CD4-positive, alpha-beta T cell (primary cell): Measurements from ENCODE around the gene FGFRL1. TPM values are rescaled to one million over a fixed set of nuclear protein-coding genes. Genes with fewer than 3 reads are reported as not detected.
A peak's percentile ranks its signal among the peaks of the same experiment; 100 is the strongest.
"Not testable (repeated sequence)": the region's sequence is repeated elsewhere in the genome, so short reads cannot be mapped to it uniquely, and the experiment has no call there.

Experiments used
- ATAC-seq: fragments of 200-7000 bp; cut with Tn5 transposase; one replicate; pipeline ENCODE4 v1.10.0; 2022; ENCODE audit warnings: mild to moderate bottlenecking; ENCODE audit not compliant: poor library complexity
- CTCF ChIA-PET: fragments of 350-600 bp; sonication (Branson Sonifier 250); formaldehyde crosslinking; loops from one replicate; lab custom pipeline; 2021; ENCODE audit warnings: antibody characterized with exemption, inconsistent platforms; lab: Charles Lee
- POLR2A ChIA-PET: fragments of 350-600 bp; sonication (Branson Sonifier 250); formaldehyde crosslinking; loops from one replicate; lab custom pipeline; 2021; ENCODE audit warnings: antibody characterized with exemption, inconsistent platforms; lab: Charles Lee
- DNase-seq, 14 experiments: peaks; one replicate each; pipeline ENCODE4 v3.0.0-alpha.2; 2013 to 2020; ENCODE audit warnings: mixed read lengths in 2 of 14
- H3K27ac ChIP-seq, 2 donors: one replicate each; pipeline versions ENCODE4 v1.5.1 to v1.7.0; 2013; ENCODE audit warnings: low read length in 2 of 2, low read depth in 1 of 2, mild to moderate bottlenecking in 1 of 2
- H3K27me3 ChIP-seq, 2 experiments: 1 replicate in 1 of 2; 2 replicates in 1 of 2; pipeline versions ENCODE4 v1.6.1 to v1.7.0; 2013; ENCODE audit warnings: low read length in 2 of 2, control low read depth in 1 of 2, mild to moderate bottlenecking in 1 of 2, moderate library complexity in 1 of 2; ENCODE audit not compliant: insufficient read depth in 2 of 2, control insufficient read depth in 1 of 2
- H3K36me3 ChIP-seq: one replicate; pipeline ENCODE4 v1.6.1; 2013; ENCODE audit warnings: low read length, control low read depth; ENCODE audit not compliant: insufficient read depth
- H3K4me1 ChIP-seq: one replicate; pipeline ENCODE4 v1.6.1; 2013; ENCODE audit warnings: low read length, control low read depth; ENCODE audit not compliant: insufficient read depth
- H3K4me3 ChIP-seq: one replicate; pipeline ENCODE4 v1.5.1; 2013; ENCODE audit warnings: mild to moderate bottlenecking, low read length, moderate library complexity
- H3K9me3 ChIP-seq, 2 experiments: 1 replicate in 1 of 2; 2 replicates in 1 of 2; pipeline versions ENCODE4 v1.6.1 to v1.7.0; 2013; ENCODE audit warnings: low read length in 2 of 2, mild to moderate bottlenecking in 2 of 2, control low read depth in 1 of 2, moderate library complexity in 1 of 2; ENCODE audit not compliant: control insufficient read depth in 1 of 2, insufficient read depth in 1 of 2
- H3K27ac Mint-ChIP-seq: one replicate; pipeline ENCODE4 v1.8.0; 2020; ENCODE audit warnings: mixed read lengths
- H3K27me3 Mint-ChIP-seq: one replicate; pipeline ENCODE4 v1.8.0; 2021; ENCODE audit warnings: mixed read lengths
- H3K36me3 Mint-ChIP-seq: one replicate; pipeline ENCODE4 v1.8.0; 2021; ENCODE audit warnings: low read depth, mixed read lengths
- H3K4me1 Mint-ChIP-seq: one replicate; pipeline ENCODE4 v1.8.0; 2021; ENCODE audit warnings: low read depth, mixed read lengths
- H3K4me3 Mint-ChIP-seq: one replicate; pipeline ENCODE4 v1.8.0; 2020; ENCODE audit warnings: mild to moderate bottlenecking, mixed read lengths
- H3K9me3 Mint-ChIP-seq: one replicate; pipeline ENCODE4 v1.8.0; 2020; ENCODE audit warnings: mixed read lengths
- intact Hi-C, 2 experiments: fragments of 100-400 bp; cut with DNase I in 1 of 2; cut with micrococcal nuclease in 1 of 2; formaldehyde crosslinking; loops; one replicate each; pipeline versions ENCODE4 v1.15.1 to v1.9.0; 2023 to 2025; cut with DNase I, micrococcal nuclease
- total RNA-seq, 174 experiments: library from RNA in 2 of 174; stranded (reverse) in 2 of 174; gene quantifications; one replicate each; pipeline ENCODE4 v1.2.3 and lab custom pipeline; 2021 to 2026
- TF ChIP-seq, protein P1 (sequence below): fragments of 200-600 bp; IDR thresholded peaks from one replicate; pipeline ENCODE4 v1.8.0; 2022; ENCODE audit warnings: antibody characterized with exemption, mild to moderate bottlenecking

Gene FGFRL1
- total RNA-seq, 2 experiments from 2014 or later = 21.8 to 25.0 TPM

DNA sequence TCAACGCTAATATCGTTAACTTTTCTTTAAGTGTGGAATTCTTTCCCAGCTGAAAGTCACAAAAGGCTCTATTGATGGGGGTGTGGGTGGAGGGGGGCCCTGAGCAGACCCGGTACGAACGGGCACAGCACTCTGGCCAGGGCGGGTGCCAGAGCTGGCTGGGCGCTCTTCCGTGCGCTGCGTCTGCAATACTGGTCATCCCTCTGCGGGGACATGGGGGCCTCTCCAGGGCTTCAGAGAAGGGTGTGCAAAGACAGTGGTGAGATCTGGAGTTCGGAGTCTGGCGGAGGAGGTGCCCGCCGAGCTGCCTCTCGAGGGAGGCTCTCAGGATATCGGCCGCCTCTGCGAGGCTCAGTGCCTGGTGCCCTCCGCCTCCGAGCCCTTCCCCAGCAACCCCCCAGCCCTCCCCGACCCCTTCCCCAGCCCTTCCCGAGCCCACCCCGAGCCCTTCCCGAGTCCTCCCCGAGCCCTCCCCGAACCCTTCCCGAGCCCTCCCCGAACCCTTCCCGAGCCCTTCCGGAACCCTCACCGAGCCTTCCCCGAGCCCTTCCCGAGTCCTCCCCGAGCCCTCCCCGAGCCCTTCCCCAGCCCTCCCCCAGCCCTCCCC, 34.3 kb downstream of the FGFRL1 start:
- Mint-ChIP-seq H3K27ac (no peak overlapping the region), H3K36me3 (no peaks in the 10 kb centered on the region), H3K4me1 (no peaks in the 10 kb centered on the region), H3K27me3 (peaks cover 44% of the 10 kb centered on the region), H3K4me3 (no peak overlapping the region), H3K9me3 (no peaks in the 10 kb centered on the region)
- Histone ChIP-seq H3K4me1 (peaks cover 2% of the 10 kb centered on the region), H3K9me3 (peaks cover 0 to 29% of the 10 kb centered on the region in 2 experiments), H3K4me3 (no peak overlapping the region), H3K27ac (no peak overlapping the region), H3K36me3 (no peaks in the 10 kb centered on the region), H3K27me3 (peaks cover 27 to 33% of the 10 kb centered on the region in 2 experiments)
- POLR2A ChIA-PET = no interaction called here
- CTCF ChIA-PET = no interaction called here
- intact Hi-C loops = no loop called here
- DNase-seq (peak in 1 of 14 experiments; percentile 1), ATAC-seq (no peak)
- TF ChIP-seq, protein P1, sequence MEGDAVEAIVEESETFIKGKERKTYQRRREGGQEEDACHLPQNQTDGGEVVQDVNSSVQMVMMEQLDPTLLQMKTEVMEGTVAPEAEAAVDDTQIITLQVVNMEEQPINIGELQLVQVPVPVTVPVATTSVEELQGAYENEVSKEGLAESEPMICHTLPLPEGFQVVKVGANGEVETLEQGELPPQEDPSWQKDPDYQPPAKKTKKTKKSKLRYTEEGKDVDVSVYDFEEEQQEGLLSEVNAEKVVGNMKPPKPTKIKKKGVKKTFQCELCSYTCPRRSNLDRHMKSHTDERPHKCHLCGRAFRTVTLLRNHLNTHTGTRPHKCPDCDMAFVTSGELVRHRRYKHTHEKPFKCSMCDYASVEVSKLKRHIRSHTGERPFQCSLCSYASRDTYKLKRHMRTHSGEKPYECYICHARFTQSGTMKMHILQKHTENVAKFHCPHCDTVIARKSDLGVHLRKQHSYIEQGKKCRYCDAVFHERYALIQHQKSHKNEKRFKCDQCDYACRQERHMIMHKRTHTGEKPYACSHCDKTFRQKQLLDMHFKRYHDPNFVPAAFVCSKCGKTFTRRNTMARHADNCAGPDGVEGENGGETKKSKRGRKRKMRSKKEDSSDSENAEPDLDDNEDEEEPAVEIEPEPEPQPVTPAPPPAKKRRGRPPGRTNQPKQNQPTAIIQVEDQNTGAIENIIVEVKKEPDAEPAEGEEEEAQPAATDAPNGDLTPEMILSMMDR = no peak

DNA sequence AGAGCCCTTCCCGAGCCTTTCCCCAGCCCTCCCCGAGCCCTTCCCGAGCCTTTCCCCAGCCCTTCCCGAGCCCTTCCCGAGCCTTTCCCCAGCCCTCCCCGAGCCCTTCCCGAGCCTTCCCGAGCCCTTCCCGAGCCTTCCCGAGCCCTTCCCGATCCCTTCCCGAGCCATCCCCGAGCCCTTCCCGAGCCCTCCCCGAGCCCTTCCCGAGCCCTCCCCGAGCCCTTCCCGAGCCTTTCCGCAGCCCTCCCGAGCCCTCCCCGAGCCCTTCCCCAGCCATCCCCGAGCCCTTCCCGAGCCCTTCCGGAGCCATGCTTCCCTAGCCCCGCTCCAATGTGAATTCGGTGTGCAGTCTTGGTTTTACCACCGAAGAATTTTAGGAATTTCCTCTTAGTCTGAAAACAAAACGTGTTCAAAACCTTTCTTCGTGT, 35.2 kb downstream of the FGFRL1 start:
- not testable (repeated sequence) for H3K4me3 Mint-ChIP-seq, ATAC-seq
- POLR2A ChIA-PET = interaction anchor here (0.5 kb wide), 1 partner anchor 9 kb away, joined by 3 read pairs; no protein-coding TSS in a partner anchor

DNA sequence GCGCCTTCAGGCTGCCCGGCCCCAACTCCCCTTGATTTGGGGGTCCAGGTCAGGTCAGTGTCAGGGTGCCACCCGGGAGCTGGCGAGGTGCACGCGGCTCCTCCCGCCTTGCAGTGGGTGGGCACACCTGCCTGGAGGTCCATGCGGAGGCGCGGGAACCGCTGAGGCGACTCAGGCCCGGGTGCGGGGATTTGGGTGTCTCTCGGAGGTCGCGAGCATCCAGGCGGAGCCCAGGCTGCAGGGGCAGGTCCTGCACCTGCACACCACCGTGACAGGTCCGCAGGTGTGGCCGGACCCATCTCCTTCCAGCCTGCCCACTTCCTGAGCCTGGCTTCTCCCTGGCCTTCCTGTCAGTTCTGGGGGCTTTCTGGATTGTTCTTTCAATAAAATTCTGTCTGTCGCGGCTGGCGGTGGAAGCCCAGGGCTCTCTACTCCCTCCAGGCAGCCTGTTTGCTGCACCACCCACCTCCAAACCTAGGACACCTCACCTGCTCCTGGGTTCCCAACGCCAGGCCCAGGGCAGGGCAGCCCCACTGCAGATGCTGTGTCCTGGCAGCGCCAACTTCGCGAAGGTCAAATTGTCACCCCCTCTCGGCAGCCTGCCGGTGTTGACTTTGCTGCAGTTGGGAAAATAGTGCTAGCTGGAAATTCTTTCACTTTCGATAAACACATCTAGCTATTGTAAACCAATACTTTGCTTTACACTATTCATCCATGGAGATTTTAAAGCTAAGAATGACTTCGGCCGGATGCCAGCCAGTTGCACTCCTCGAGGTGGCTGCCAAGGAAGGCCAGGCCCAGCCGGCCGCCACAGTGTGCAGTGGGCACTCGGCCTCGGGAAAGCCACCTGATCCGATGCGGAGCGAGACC, 35.9 kb downstream of the FGFRL1 start:
- no peaks in the 10 kb centered on the region for H3K36me3 Mint-ChIP-seq
- H3K27ac Mint-ChIP-seq = no peak overlapping the region
- Histone ChIP-seq H3K27ac (no peak overlapping the region), H3K4me1 (peaks cover 2% of the 10 kb centered on the region), H3K4me3 (no peak overlapping the region), H3K36me3 (no peaks in the 10 kb centered on the region), H3K27me3 (peaks cover 27 to 33% of the 10 kb centered on the region in 2 experiments), H3K9me3 (peaks cover 0 to 37% of the 10 kb centered on the region in 2 experiments)
- ATAC-seq (no peak), DNase-seq (peak in 2 of 14 experiments; percentile 0 to 2)
- intact Hi-C loops = no loop called here
- ChIA-PET CTCF (no interaction called here), POLR2A (interaction anchor here (0.5 kb wide), 1 partner anchor 9 kb away, joined by 3 read pairs; no protein-coding TSS in a partner anchor)
- TF ChIP-seq, protein P1 = no peak
- no peak overlapping the region for H3K4me3 Mint-ChIP-seq
- no peaks in the 10 kb centered on the region for H3K9me3 Mint-ChIP-seq
- H3K27me3 Mint-ChIP-seq = peaks cover 44% of the 10 kb centered on the region
- no peaks in the 10 kb centered on the region for H3K4me1 Mint-ChIP-seq

More for the DNA sequence above, 35.2 kb downstream of the FGFRL1 start:
- H3K36me3 Mint-ChIP-seq, H3K4me3 ChIP-seq, H3K4me1 Mint-ChIP-seq, intact Hi-C loops, H3K4me1 ChIP-seq, H3K27ac ChIP-seq, H3K27ac Mint-ChIP-seq, H3K36me3 ChIP-seq, CTCF ChIA-PET, H3K9me3 Mint-ChIP-seq: not testable (repeated sequence)
- H3K27me3 Mint-ChIP-seq = peaks cover 44% of the 10 kb centered on the region
- DNase-seq = peak in 1 of 14 experiments; percentile 2
- Histone ChIP-seq H3K9me3 (peaks cover 0 to 31% of the 10 kb centered on the region in 2 experiments), H3K27me3 (peaks cover 27 to 33% of the 10 kb centered on the region in 2 experiments)
